ENCODE measurements around the gene MTMR8.

The MTMR8 gene

DNA sequence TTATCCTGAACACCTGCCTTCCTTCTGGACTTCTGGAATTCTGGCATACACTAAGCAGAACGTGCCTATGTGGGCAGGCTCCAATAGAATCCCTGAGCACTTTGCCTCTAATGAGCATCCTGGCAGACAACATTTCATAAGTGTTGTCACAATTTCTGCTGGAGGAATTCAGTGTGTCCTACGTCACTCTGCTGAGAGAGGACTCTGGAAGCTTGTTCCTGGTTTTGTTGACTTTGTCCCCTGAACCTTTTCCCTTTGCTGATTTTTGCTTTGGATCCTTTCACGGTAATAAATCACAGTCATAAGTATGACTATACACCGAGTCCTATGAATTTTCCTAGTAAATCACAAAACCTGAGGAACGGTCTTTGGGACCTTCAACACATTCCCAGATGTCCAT lies 43.2 kb downstream of the MTMR8 start:
- Mint-ChIP-seq H3K27ac (no peak overlapping the region), H3K4me1 (ENCODE audit: low read depth) (peaks cover 4% of the 10 kb centered on the region), H3K4me3 (no peak overlapping the region), H3K27me3 (no peaks in the 10 kb centered on the region), H3K9me3 (no peaks in the 10 kb centered on the region), H3K36me3 (ENCODE audit: low read depth) (peaks cover 55% of the 10 kb centered on the region)

GRCh38 chrX:64350521-64350920 lies 44.7 kb downstream of the MTMR8 start:
- Mint-ChIP-seq H3K4me3 (no peak overlapping the region), H3K4me1 (ENCODE audit: low read depth) (peaks cover 4% of the 10 kb centered on the region), H3K27me3 (no peaks in the 10 kb centered on the region), H3K36me3 (ENCODE audit: low read depth) (peaks cover 48% of the 10 kb centered on the region), H3K27ac (no peak overlapping the region), H3K9me3 (no peaks in the 10 kb centered on the region)

GRCh38 chrX:64350047-64350446 lies 45.2 kb downstream of the MTMR8 start:
- Mint-ChIP-seq H3K9me3 (no peaks in the 10 kb centered on the region), H3K27me3 (no peaks in the 10 kb centered on the region), H3K27ac (no peak overlapping the region), H3K4me3 (no peak overlapping the region), H3K36me3 (ENCODE audit: low read depth) (peaks cover 44% of the 10 kb centered on the region), H3K4me1 (ENCODE audit: low read depth) (peaks cover 4% of the 10 kb centered on the region)

- Mint-ChIP-seq H3K9me3 (no peaks in the 10 kb centered on the region), H3K27me3 (no peaks in the 10 kb centered on the region), H3K27ac (no peak overlapping the region), H3K36me3 (ENCODE audit: low read depth) (peaks cover 21% of the 10 kb centered on the region), H3K4me1 (ENCODE audit: low read depth) (no peaks in the 10 kb centered on the region), H3K4me3 (no peak overlapping the region)
These were observed 52.4 kb downstream of the MTMR8 start for GRCh38 chrX:64342811-64343210.

- Mint-ChIP-seq H3K4me1 (ENCODE audit: low read depth) (no peaks in the 10 kb centered on the region), H3K27ac (no peak overlapping the region), H3K4me3 (no peak overlapping the region), H3K9me3 (no peaks in the 10 kb centered on the region), H3K27me3 (no peaks in the 10 kb centered on the region), H3K36me3 (ENCODE audit: low read depth) (peaks cover 13% of the 10 kb centered on the region)
These were observed 57.0 kb downstream of the MTMR8 start for GRCh38 chrX:64338296-64338695.

- H3K9me3 Mint-ChIP-seq: no peaks in the 10 kb centered on the region
- peaks cover 20% of the 10 kb centered on the region for H3K36me3 Mint-ChIP-seq (ENCODE audit: low read depth)
- H3K27me3 Mint-ChIP-seq: no peaks in the 10 kb centered on the region
- no peak overlapping the region for H3K4me3 Mint-ChIP-seq
- no peak overlapping the region for H3K27ac Mint-ChIP-seq
- no peaks in the 10 kb centered on the region for H3K4me1 Mint-ChIP-seq (ENCODE audit: low read depth)
These were observed 60.8 kb downstream of the MTMR8 start for GRCh38 chrX:64334467-64334866.

GRCh38 chrX:64330284-64330683 lies 65.0 kb downstream of the MTMR8 start:
- no peak overlapping the region for H3K27ac Mint-ChIP-seq
- no peak overlapping the region for H3K4me3 Mint-ChIP-seq
- peaks cover 54% of the 10 kb centered on the region for H3K36me3 Mint-ChIP-seq (ENCODE audit: low read depth)
- no peaks in the 10 kb centered on the region for H3K27me3 Mint-ChIP-seq
- H3K9me3 Mint-ChIP-seq: peaks cover 8% of the 10 kb centered on the region
- H3K4me1 Mint-ChIP-seq (ENCODE audit: low read depth): no peaks in the 10 kb centered on the region

- peaks cover 13% of the 10 kb centered on the region for H3K9me3 Mint-ChIP-seq
- H3K4me3 Mint-ChIP-seq: no peak overlapping the region
- H3K4me1 Mint-ChIP-seq (ENCODE audit: low read depth): no peaks in the 10 kb centered on the region
- H3K27me3 Mint-ChIP-seq: no peaks in the 10 kb centered on the region
- H3K36me3 Mint-ChIP-seq (ENCODE audit: low read depth): peaks cover 71% of the 10 kb centered on the region
- no peak overlapping the region for H3K27ac Mint-ChIP-seq
These were observed 73.7 kb downstream of the MTMR8 start for GRCh38 chrX:64321507-64321906.

- no peaks in the 10 kb centered on the region for H3K4me1 Mint-ChIP-seq (ENCODE audit: low read depth)
- no peak overlapping the region for H3K4me3 Mint-ChIP-seq
- peaks cover 10% of the 10 kb centered on the region for H3K36me3 Mint-ChIP-seq (ENCODE audit: low read depth)
- no peak overlapping the region for H3K27ac Mint-ChIP-seq
- H3K27me3 Mint-ChIP-seq: no peaks in the 10 kb centered on the region
- H3K9me3 Mint-ChIP-seq: peaks cover 14% of the 10 kb centered on the region
These were observed 81.6 kb downstream of the MTMR8 start for GRCh38 chrX:64313624-64314023.

DNA sequence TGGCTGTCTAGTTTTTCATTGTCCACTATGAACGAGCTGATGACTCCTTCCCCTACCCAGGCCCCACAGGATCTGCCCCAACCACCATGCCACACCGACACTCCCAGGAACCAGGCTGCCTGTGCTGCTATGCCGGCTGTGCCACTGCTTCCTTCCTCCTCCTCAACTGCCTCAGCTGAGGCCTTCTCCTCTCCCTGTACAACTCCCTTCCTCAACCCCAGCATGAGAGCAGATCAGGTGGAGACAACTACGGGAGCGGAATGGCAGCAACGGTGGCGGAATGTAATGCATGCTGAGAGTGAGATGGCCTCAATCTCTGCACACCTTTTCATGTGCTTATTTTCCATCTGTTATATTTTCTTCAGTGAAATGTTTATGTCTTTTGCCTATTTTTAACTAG lies 88.5 kb downstream of the MTMR8 start:
- Mint-ChIP-seq H3K27ac (no peak overlapping the region), H3K9me3 (peaks cover 13% of the 10 kb centered on the region), H3K27me3 (no peaks in the 10 kb centered on the region), H3K4me1 (ENCODE audit: low read depth) (no peaks in the 10 kb centered on the region), H3K36me3 (ENCODE audit: low read depth) (peaks cover 7% of the 10 kb centered on the region), H3K4me3 (no peak overlapping the region)

GRCh38 chrX:64291123-64291522 lies 104.1 kb downstream of the MTMR8 start:
- Mint-ChIP-seq H3K9me3 (peaks cover 5% of the 10 kb centered on the region), H3K4me1 (ENCODE audit: low read depth) (no peaks in the 10 kb centered on the region), H3K4me3 (no peak overlapping the region), H3K27me3 (no peaks in the 10 kb centered on the region), H3K36me3 (ENCODE audit: low read depth) (peaks cover 6% of the 10 kb centered on the region), H3K27ac (no peak overlapping the region)

GRCh38 chrX:64265265-64265664 lies 130.0 kb downstream of the MTMR8 start:
- H3K9me3 Mint-ChIP-seq: no peaks in the 10 kb centered on the region
- no peak overlapping the region for H3K27ac Mint-ChIP-seq
- no peaks in the 10 kb centered on the region for H3K27me3 Mint-ChIP-seq
- peaks cover 23% of the 10 kb centered on the region for H3K36me3 Mint-ChIP-seq (ENCODE audit: low read depth)
- no peaks in the 10 kb centered on the region for H3K4me1 Mint-ChIP-seq (ENCODE audit: low read depth)
- no peak overlapping the region for H3K4me3 Mint-ChIP-seq

GRCh38 chrX:64230123-64230970 lies 164.9 kb downstream of the MTMR8 start, which contains the start of gene ASB12:
TSS of gene ASB12 (minus strand) at chrX:64230607. CDS start at chrX:64225650, 4,957 bp downstream.
- H3K36me3 Mint-ChIP-seq (ENCODE audit: low read depth): no peaks in the 10 kb centered on the region
- H3K27ac Mint-ChIP-seq: no peak within 1 kb of the TSS
- no peaks in the 10 kb centered on the region for H3K27me3 Mint-ChIP-seq
- no peak within 1 kb of the TSS for H3K4me3 Mint-ChIP-seq
- H3K4me1 Mint-ChIP-seq (ENCODE audit: low read depth): no peaks in the 10 kb centered on the region
- no peaks in the 10 kb centered on the region for H3K9me3 Mint-ChIP-seq

DNA sequence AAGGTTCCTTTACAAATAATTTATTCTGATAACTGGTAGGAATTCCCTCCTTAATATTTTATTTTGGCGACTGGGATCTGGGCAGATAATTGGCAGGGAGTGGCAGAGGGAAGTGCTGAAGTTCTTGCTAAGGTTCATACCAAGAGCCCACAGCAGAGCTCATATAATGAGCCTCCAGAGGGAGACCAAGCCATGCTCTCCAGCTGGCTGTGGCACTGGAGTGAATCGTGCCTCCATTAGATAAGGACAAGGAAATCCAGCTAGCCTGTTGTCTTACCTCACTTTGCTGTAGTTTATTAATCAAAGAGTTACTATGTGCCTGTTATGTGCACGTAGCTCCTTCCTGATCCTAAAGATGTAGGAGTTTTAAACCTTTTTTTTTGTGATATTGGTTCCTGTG lies 166.1 kb downstream of the MTMR8 start:
- no peak overlapping the region for H3K27ac Mint-ChIP-seq
- H3K27me3 Mint-ChIP-seq: no peaks in the 10 kb centered on the region
- no peaks in the 10 kb centered on the region for H3K36me3 Mint-ChIP-seq (ENCODE audit: low read depth)
- no peaks in the 10 kb centered on the region for H3K4me1 Mint-ChIP-seq (ENCODE audit: low read depth)
- H3K9me3 Mint-ChIP-seq: no peaks in the 10 kb centered on the region
- no peak overlapping the region for H3K4me3 Mint-ChIP-seq

Data from stimulated activated naive CD8-positive, alpha-beta T cell treated with anti-CD3 and anti-CD28 coated beads, Interleukin-15, Interleukin-2, amounts not matched to agents 100 ng/mL and 50 ng/mL, for 24 hours (primary cell).